Stimulated activated CD4-positive, alpha-beta T cell treated with anti-CD3 and anti-CD28 coated beads, Interleukin-4, amount 100 ng/mL, for 1 hour (primary cell): ENCODE measurements around the gene KRT14.
"Not testable (repeated sequence)": the region's sequence is repeated elsewhere in the genome, so short reads cannot be mapped to it uniquely, and the experiment has no call there.

Experiments used
- DNase-seq: peaks from one replicate; pipeline ENCODE4 v3.0.0-alpha.2; 2020

Gene KRT14

GRCh38 chr17:41576740-41577139 lies 10.0 kb downstream of the KRT14 start:
- not testable (repeated sequence) for DNase-seq

GRCh38 chr17:41575336-41575735 lies 11.4 kb downstream of the KRT14 start:
- DNase-seq = no peak

GRCh38 chr17:41571561-41572434 lies 14.9 kb downstream of the KRT14 start, which contains the start of gene KRT9:
TSS of gene KRT9 (minus strand) at chr17:41572059. CDS start at chr17:41571992, 67 bp downstream.
- DNase-seq = no peak

- no peak for DNase-seq
Observed at GRCh38 chr17:41567317-41567716, 19.4 kb downstream of the KRT14 start.

GRCh38 chr17:41565338-41565737 lies 21.4 kb downstream of the KRT14 start:
- no peak for DNase-seq

- DNase-seq = no peak
Observed at GRCh38 chr17:41563607-41564170, 23.0 kb downstream of the KRT14 start.

- no peak for DNase-seq
Observed at GRCh38 chr17:41561554-41561953, 25.1 kb downstream of the KRT14 start.

GRCh38 chr17:41559548-41559947 lies 27.1 kb downstream of the KRT14 start:
- no peak for DNase-seq

- no peak for DNase-seq
Observed at GRCh38 chr17:41556931-41557330, 29.8 kb downstream of the KRT14 start.

GRCh38 chr17:41556306-41556705 lies 30.4 kb downstream of the KRT14 start:
- no peak for DNase-seq

- no peak for DNase-seq
Observed at GRCh38 chr17:41555105-41555887, 31.4 kb downstream of the KRT14 start.

- DNase-seq = no peak
Observed at GRCh38 chr17:41553987-41554680, 32.6 kb downstream of the KRT14 start.

- no peak for DNase-seq
Observed at GRCh38 chr17:41553176-41553575, 33.5 kb downstream of the KRT14 start.

- DNase-seq = no peak
Observed at GRCh38 chr17:41552455-41552854, 34.2 kb downstream of the KRT14 start.

GRCh38 chr17:41551365-41551764 lies 35.3 kb downstream of the KRT14 start:
- DNase-seq = no peak

GRCh38 chr17:41549596-41550039 lies 37.1 kb downstream of the KRT14 start:
- no peak for DNase-seq

- peak; percentile 84 for DNase-seq
Observed at GRCh38 chr17:41548844-41549595, 37.7 kb downstream of the KRT14 start.

GRCh38 chr17:41547921-41548843 lies 38.5 kb downstream of the KRT14 start:
- DNase-seq = peak; percentile 69

GRCh38 chr17:41547378-41547841 lies 39.3 kb downstream of the KRT14 start:
- DNase-seq = no peak

GRCh38 chr17:41546819-41547218 lies 39.9 kb downstream of the KRT14 start:
- no peak for DNase-seq
